Measurements from ENCODE around the gene RNF169.

- no peak for TF ChIP-seq CTCF (conservative IDR thresholded peaks at IDR 0.05; ENCODE audit: low read depth, low read length)
- no peak for TF ChIP-seq EZH2 (IDR thresholded peaks at IDR 0.05; ENCODE audit: borderline replicate concordance, low read depth, low read length, poor library complexity, severe bottlenecking)
Measured at GRCh38 chr11:74819400-74819799, 70.8 kb downstream of the RNF169 start.
